SK-N-MC (cell line): ENCODE data around the gene H2BK1.

Experiments
- EZH2 ChIP-seq: fragments of 200-600 bp; sonication (generic); IDR thresholded peaks from one replicate; pipeline ENCODE4 v1.6.1; 2017; ENCODE audit warnings: antibody characterized with exemption
- FOXP2 ChIP-seq: optimal IDR thresholded peaks from 2 replicates; pipeline ENCODE3; 2011; ENCODE audit warnings: mild to moderate bottlenecking, moderate library complexity; ENCODE audit not compliant: insufficient read depth; ENCODE audit errors: extremely low read length, control extremely low read depth
- POLR2AphosphoS5 ChIP-seq: IDR thresholded peaks from 2 replicates; pipeline ENCODE4 v1.6.1; 2012; ENCODE audit warnings: mild to moderate bottlenecking, low read depth, low read length, borderline replicate concordance

DNA sequence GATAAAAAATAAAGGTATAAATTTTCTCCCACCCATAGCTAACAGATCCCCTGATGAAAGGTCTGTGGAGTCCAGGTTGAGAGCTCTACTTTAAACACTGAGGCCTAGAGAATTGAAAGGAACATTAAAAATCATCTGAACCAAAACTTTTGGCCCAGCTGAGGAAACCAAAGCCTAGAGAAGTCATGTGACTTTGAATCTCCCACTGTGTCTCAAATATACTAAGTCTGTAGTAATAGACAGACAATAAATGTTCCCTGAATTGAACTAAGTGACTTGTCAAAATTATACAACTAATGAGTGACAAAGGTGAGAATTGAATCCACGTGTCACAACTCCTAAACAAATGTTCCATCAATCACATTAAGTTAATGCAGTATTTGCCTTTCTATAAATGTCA lies 48.5 kb downstream of the H2BK1 start:
- TF ChIP-seq POLR2AphosphoS5 (no peak), EZH2 (no peak), FOXP2 (no peak)
